ENCODE results near the gene SNCG. TPM values are rescaled to one million over a fixed set of nuclear protein-coding genes. Genes with fewer than 3 reads are reported as not detected.

The SNCG gene
- total and polyA plus RNA-seq, 2 of the 8 experiments (the other 6 are each of a cell fraction or from before 2014, with no cell fraction given), result 4.4 to 12.2 TPM

- Histone ChIP-seq H3K56ac (replicated peaks; ENCODE audit: insufficient read length, low read depth, low read length) (no peak overlapping the region), H3K14ac (ENCODE audit: insufficient read length) (no peak overlapping the region), H3K4me2 (ENCODE audit: insufficient read depth in 1 of 2, low read depth in 2 of 2, low read length in 2 of 2) (no peak overlapping the region), H3K23me2 (ENCODE audit: low read depth, low read length) (no peaks in the 10 kb centered on the region), H3K4me1 (replicated peaks in 1 of 4; ENCODE audit: control insufficient read depth in 3 of 4, insufficient read depth in 4 of 4, low read length in 3 of 4) (no peaks in the 10 kb centered on the region; a peak in 1 of 7 replicates), H3K79me2 (ENCODE audit: control insufficient read depth in 1 of 2, insufficient read depth in 2 of 2, low read length in 2 of 2) (no peaks in the 10 kb centered on the region), H2BK12ac (ENCODE audit: low read depth, low read length) (no peak overlapping the region), H3K9me3 (ENCODE audit: insufficient read depth in 2 of 2, low read depth in 1 of 2, low read length in 1 of 2) (no peaks in the 10 kb centered on the region), H2BK120ac (replicated peaks; ENCODE audit: low read depth, low read length) (no peak overlapping the region), H4K8ac (ENCODE audit: extremely low read depth, insufficient read depth, low read length) (no peak overlapping the region), H3K9ac (replicated peaks in 1 of 4; ENCODE audit: extremely low read depth in 1 of 4, low read depth in 3 of 4, low read length in 3 of 4) (no peak overlapping the region), H3K4ac (replicated peaks; ENCODE audit: insufficient read length, low read depth, low read length) (no peak overlapping the region), H2BK20ac (ENCODE audit: low read length) (no peak overlapping the region), H4K91ac (replicated peaks; ENCODE audit: insufficient read length, low read length) (no peak overlapping the region), H2BK5ac (ENCODE audit: low read depth, low read length) (no peak overlapping the region), H4K5ac (ENCODE audit: insufficient read length, low read depth, low read length) (no peak overlapping the region), H3K27ac (ENCODE audit: low read depth, low read length) (no peak overlapping the region), H2AK5ac (ENCODE audit: low read depth, low read length) (no peak overlapping the region), H3K79me1 (ENCODE audit: low read depth, low read length) (no peaks in the 10 kb centered on the region), H3K36me3 (ENCODE audit: control insufficient read depth in 2 of 4, insufficient read depth in 4 of 4, low read length in 3 of 4) (peaks cover 0 to 2% (median 0%) of the 10 kb centered on the region in 4 experiments; a peak in 1 of 8 replicates), H2AFZ (ENCODE audit: low read length) (no peak overlapping the region), H3K4me3 (ENCODE audit: extremely low read depth in 1 of 4, insufficient read depth in 2 of 4, low read depth in 3 of 4, low read length in 4 of 4) (no peak overlapping the region), H3K23ac (ENCODE audit: insufficient read length) (no peak overlapping the region), H3K27me3 (replicated peaks in 1 of 4; ENCODE audit: control insufficient read depth in 3 of 4, extremely low read depth in 1 of 4, insufficient read depth in 3 of 4, low read length in 3 of 4) (0 out of 7 replicates have a peak, but pooled peaks cover 0 to 3% (median 0%) of the 10 kb centered on the region in 4 experiments), H3K18ac (ENCODE audit: extremely low read depth, low read length) (no peak overlapping the region), H2BK15ac (ENCODE audit: low read length) (no peak overlapping the region), H4K20me1 (replicated peaks in 1 of 2; ENCODE audit: control insufficient read depth in 1 of 2, insufficient read depth in 2 of 2, low read length in 2 of 2) (peaks cover 0 to 1% of the 10 kb centered on the region in 2 experiments)
- DNase-seq (ENCODE audit: low read depth in 1 of 2, low spot score in 2 of 2), result no peak
- WGBS, 2 experiments (ENCODE audit: extremely low coverage in 1 of 2, insufficient coverage in 1 of 2, insufficient read length in 1 of 2, insufficient replicate concordance in 2 of 2, low coverage in 1 of 2, low lambda C conversion rate in 2 of 2, missing lambda C conversion rate in 1 of 2), result 91% methylated on average over 13 of the region's 13 CpGs; no CpG with 5 or more reads in 1 of the 2 experiments
- no peak for FAIRE-seq
- POLR2A ChIA-PET (ENCODE audit: partially characterized antibody), result interaction anchor here (1.0 to 1.3 kb wide), 2 partner anchors 33 to 105 kb away, joined by 4 read pairs; no protein-coding TSS in a partner anchor
- CTCF ChIA-PET (ENCODE audit: partially characterized antibody), result interaction anchor here (1.3 to 26.4 kb wide), 9 partner anchors 9 to 252 kb away, joined by 3 to 975 read pairs (median 22); partner anchors contain the start of genes ADIRF, MMRN2 and SNCG
- no peak for TF ChIP-seq CREB1 (IDR thresholded peaks at IDR 0.05)
These were observed 21.5 kb upstream of the SNCG start for GRCh38 chr10:86936661-86937501.

Data from H1 (cell line).